Measurements from ENCODE around the gene MAP4K5.

GRCh38 chr14:50383618-50384225, 148.6 kb downstream of the MAP4K5 start:
- no peak for TF ChIP-seq CTCF (IDR thresholded peaks at IDR 0.05)
- TF ChIP-seq POLR2A (IDR thresholded peaks at IDR 0.05): no peak
